ENCODE data around the gene SYT11.

DNA sequence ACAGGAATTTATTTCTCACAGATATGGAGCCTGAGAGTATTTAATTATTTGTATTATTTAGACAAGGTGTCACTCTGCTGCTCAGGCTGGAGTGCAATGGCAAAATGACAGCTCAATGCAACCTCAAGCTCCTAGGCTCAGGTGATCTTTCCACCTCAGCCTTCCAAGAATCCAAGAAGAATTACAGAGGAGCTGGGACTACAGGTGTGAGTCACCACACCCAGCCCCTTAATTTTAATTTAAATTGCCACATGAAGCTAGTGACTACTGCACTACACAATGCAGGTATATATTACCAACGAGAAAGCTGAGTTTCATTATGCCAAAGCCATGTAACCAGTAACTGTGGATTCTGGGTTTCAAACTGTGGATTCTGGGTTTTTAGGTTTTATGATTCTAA is 72.7 kb downstream of the SYT11 start:
- TF ChIP-seq, protein P1, sequence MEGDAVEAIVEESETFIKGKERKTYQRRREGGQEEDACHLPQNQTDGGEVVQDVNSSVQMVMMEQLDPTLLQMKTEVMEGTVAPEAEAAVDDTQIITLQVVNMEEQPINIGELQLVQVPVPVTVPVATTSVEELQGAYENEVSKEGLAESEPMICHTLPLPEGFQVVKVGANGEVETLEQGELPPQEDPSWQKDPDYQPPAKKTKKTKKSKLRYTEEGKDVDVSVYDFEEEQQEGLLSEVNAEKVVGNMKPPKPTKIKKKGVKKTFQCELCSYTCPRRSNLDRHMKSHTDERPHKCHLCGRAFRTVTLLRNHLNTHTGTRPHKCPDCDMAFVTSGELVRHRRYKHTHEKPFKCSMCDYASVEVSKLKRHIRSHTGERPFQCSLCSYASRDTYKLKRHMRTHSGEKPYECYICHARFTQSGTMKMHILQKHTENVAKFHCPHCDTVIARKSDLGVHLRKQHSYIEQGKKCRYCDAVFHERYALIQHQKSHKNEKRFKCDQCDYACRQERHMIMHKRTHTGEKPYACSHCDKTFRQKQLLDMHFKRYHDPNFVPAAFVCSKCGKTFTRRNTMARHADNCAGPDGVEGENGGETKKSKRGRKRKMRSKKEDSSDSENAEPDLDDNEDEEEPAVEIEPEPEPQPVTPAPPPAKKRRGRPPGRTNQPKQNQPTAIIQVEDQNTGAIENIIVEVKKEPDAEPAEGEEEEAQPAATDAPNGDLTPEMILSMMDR (IDR thresholded peaks at IDR 0.05), result no peak
- no peak for TF ChIP-seq POLR2A (IDR thresholded peaks at IDR 0.05)

Data from lower leg skin (tissue), 3 donors.